K562 (cell line): ENCODE results near the gene WDCP. TPM values are rescaled to one million over a fixed set of nuclear protein-coding genes. Genes with fewer than 3 reads are reported as not detected.

Experiments used
- DIDO1 ChIP-seq: fragments of 450-650 bp; IDR thresholded peaks from 2 replicates; pipeline ENCODE4 v1.6.1; 2016; ENCODE audit warnings: low read depth, missing biosample characterization, missing genetic modification characterization
- FOXJ3 ChIP-seq: sonication (generic); formaldehyde crosslinking; IDR thresholded peaks from 2 replicates; pipeline ENCODE4 v1.4.0; 2020; ENCODE audit warnings: mild to moderate bottlenecking, missing genetic modification reagents
- GATA2 ChIP-seq: sonication (generic); formaldehyde crosslinking; IDR thresholded peaks from 2 replicates; pipeline ENCODE4 v1.4.0; 2020; ENCODE audit warnings: mild to moderate bottlenecking, missing genetic modification reagents
- MLLT1 ChIP-seq, 2 experiments: fragments of 450-650 bp; IDR thresholded peaks; 2 replicates each; pipeline ENCODE4 v1.6.1; 2016
- MXI1 ChIP-seq: IDR thresholded peaks from 2 replicates; pipeline ENCODE4 v1.6.1; 2011; ENCODE audit warnings: low read depth, mild to moderate bottlenecking, improper control_type of control experiment, low read length
- NFIC ChIP-seq: fragments of 450-650 bp; IDR thresholded peaks from 2 replicates; pipeline ENCODE4 v1.6.1; 2017; ENCODE audit warnings: mild to moderate bottlenecking, inconsistent platforms
- RBM25 ChIP-seq: fragments of 200-400 bp; formaldehyde crosslinking; IDR thresholded peaks from 2 replicates; pipeline ENCODE4 v1.6.1; 2018; ENCODE audit warnings: low read length, low read depth, moderate library complexity; ENCODE audit not compliant: severe bottlenecking
- TAL1 ChIP-seq: fragments of 450-650 bp; IDR thresholded peaks from 2 replicates; pipeline ENCODE4 v1.6.1; 2016; ENCODE audit warnings: mild to moderate bottlenecking
- XRCC3 ChIP-seq: fragments of 450-650 bp; IDR thresholded peaks from 2 replicates; pipeline ENCODE4 v1.6.1; 2017; ENCODE audit warnings: mild to moderate bottlenecking, moderate library complexity
- ZBTB17 ChIP-seq: fragments of 450-650 bp; formaldehyde crosslinking; IDR thresholded peaks from 2 replicates; pipeline ENCODE4 v1.4.0; 2020; ENCODE audit warnings: mild to moderate bottlenecking
- ZNF121 ChIP-seq: sonication (generic); formaldehyde crosslinking; conservative IDR thresholded peaks from 2 replicates; pipeline ENCODE4 v1.8.0; 2022; ENCODE audit warnings: missing genetic modification reagents
- ZNF224 ChIP-seq: sonication (generic); formaldehyde crosslinking; IDR thresholded peaks from 2 replicates; pipeline ENCODE4 v1.8.0; 2022; ENCODE audit warnings: mild to moderate bottlenecking, missing genetic modification reagents
- polyA plus RNA-seq, 8 experiments: library from polyadenylated mRNA; depleted of rRNA in 4 of 8; stranded (reverse) in 5 of 8; unstranded in 3 of 8; fragments of >200 nt; fragmentation: Nextera tagmentation in 2 of 8; fragmentation: Illumina TruSeq in 1 of 8; extraction: Ambion mirVana in 2 of 8; extraction: Trizol in 1 of 8; gene quantifications; 2 replicates each; pipeline versions ENCODE4 v1.2.1 to v1.2.3, GENCODE V29; 2011 to 2014; ENCODE audit warnings: inconsistent platforms in 1 of 8, missing spikeins in 1 of 8
- total RNA-seq, 7 experiments: library from RNA; depleted of rRNA in 6 of 7; stranded (reverse); fragments of >200 nt in 6 of 7; fragmentation: Illumina TruSeq in 2 of 7; extraction: Trizol in 2 of 7; gene quantifications; 2 replicates each; pipeline versions ENCODE4 v1.2.1 to v1.2.3, GENCODE V29; 2011 to 2021; ENCODE audit warnings: low replicate concordance in 1 of 7

WDCP gene
- total and polyA plus RNA-seq, 9 of the 15 experiments (the other 6 are each of a cell fraction or from before 2014, with no cell fraction given): 10.1 to 41.4 (median 21.8) TPM

DNA sequence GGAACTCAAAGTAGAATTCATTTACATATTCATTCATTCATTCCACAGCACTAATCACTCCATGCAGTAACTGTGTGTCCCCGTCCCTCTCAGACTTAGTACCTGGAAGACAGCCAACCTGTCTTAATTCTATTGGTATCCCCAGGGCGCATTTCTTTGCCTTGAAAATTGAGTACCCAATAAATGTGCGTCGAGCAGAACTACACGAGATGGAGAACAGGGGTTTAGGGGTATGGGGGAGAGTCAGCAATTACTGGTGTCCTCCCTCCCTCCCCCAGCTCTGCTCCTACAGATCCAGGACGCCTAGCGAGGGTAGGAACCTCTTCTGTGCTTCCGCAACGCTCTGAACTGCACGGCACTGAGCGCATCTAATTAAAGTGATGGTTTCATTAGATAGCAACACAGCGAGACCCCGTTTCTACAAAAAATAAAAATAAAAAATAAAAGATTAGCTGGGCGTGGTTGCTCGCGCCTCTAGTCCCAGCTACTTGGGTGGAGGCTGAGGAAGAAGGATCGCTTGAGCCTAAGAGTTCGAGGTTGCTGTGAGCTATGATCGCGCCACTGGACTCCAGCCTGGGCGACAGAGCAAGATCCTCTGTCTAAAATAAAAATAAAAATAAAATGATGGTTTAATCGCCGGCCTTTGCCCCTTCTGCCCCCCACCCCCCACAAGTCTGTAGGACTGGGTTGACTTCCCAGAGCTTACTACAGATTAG lies 1.7 kb upstream of the WDCP start (continued):
- TF ChIP-seq FOXJ3 (CRISPR knock-in tag) (no peak), TAL1 (no peak), ZBTB17 (CRISPR knock-in tag) (no peak), RBM25 (no peak), ZNF224 (CRISPR knock-in tag) (no peak), NFIC (peak; percentile 80), XRCC3 (no peak), ZNF121 (peak; percentile 59), DIDO1 (tag) (no peak), GATA2 (CRISPR knock-in tag) (no peak), MLLT1 (IDR thresholded peaks at IDR 0.05) (no peak), MXI1 (no peak)
